ENCODE data around the gene ZMYND8.

ZMYND8 gene

GRCh38 chr20:47167846-47168245, 188.7 kb downstream of the ZMYND8 start:
- DNase-seq = no peak

- no peak for DNase-seq
Observed at GRCh38 chr20:47165376-47165865, 191.1 kb downstream of the ZMYND8 start.

GRCh38 chr20:47164140-47164539, 192.4 kb downstream of the ZMYND8 start:
- DNase-seq = no peak

GRCh38 chr20:47161411-47161810, 195.1 kb downstream of the ZMYND8 start:
- DNase-seq = no peak

- DNase-seq = no peak
Observed at GRCh38 chr20:47160992-47161391, 195.5 kb downstream of the ZMYND8 start.

GRCh38 chr20:47160240-47160639, 196.3 kb downstream of the ZMYND8 start:
- DNase-seq = no peak

Data from stimulated activated CD8-positive, alpha-beta memory T cell treated with anti-CD3 and anti-CD28 coated beads, Interleukin-4, amount 100 ng/mL, for 48 hours (primary cell).